Thoracic aorta (tissue), 2 donors: Measurements from ENCODE around the gene RELL1. TPM values are rescaled to one million over a fixed set of nuclear protein-coding genes. Genes with fewer than 3 reads are reported as not detected.

Experiments used
- ATAC-seq: fragments of 150-250 bp; one replicate; pipeline ENCODE4 v1.8.0; 2017; ENCODE audit warnings: low read depth; ENCODE audit not compliant: insufficient number of reproducible peaks, low FRiP score
- DNase-seq: peaks from one replicate; pipeline ENCODE4 v3.0.0-alpha.2; 2020; ENCODE audit warnings: low spot score
- H3K27ac ChIP-seq, 2 donors: fragments of 200-600 bp; sonication (generic); 1 replicate in 1 of 2; 2 replicates in 1 of 2; pipeline ENCODE4 v1.5.1; 2016; ENCODE audit warnings: mild to moderate bottlenecking in 2 of 2, moderate library complexity in 2 of 2
- H3K27me3 ChIP-seq: fragments of 200-600 bp; sonication (generic); replicated peaks from 2 replicates; pipeline ENCODE4 v1.6.0; 2016; ENCODE audit warnings: mild to moderate bottlenecking; ENCODE audit not compliant: insufficient read depth
- H3K36me3 ChIP-seq: fragments of 200-600 bp; sonication (generic); one replicate; pipeline ENCODE4 v1.5.1; 2016
- H3K4me1 ChIP-seq, 2 donors: fragments of 200-600 bp; sonication (generic); 1 replicate in 1 of 2; 2 replicates in 1 of 2; pipeline versions ENCODE4 v1.5.1 to v1.6.0; 2016; ENCODE audit warnings: low read depth in 2 of 2, mild to moderate bottlenecking in 1 of 2; ENCODE audit not compliant: control insufficient read depth in 1 of 2
- H3K4me3 ChIP-seq: fragments of 200-600 bp; sonication (generic); 2 replicates; pipeline ENCODE4 v1.5.1; 2016; ENCODE audit warnings: mild to moderate bottlenecking
- H3K9me3 ChIP-seq: fragments of 200-600 bp; sonication (generic); 2 replicates; pipeline ENCODE4 v1.5.1; 2016
- total RNA-seq, 2 donors: library from RNA; depleted of rRNA; stranded (reverse); fragments of >200 nt; gene quantifications; one replicate each; pipeline versions ENCODE4 v1.1.0 to v1.2.3, GENCODE V29; 2016
- TF ChIP-seq, protein P1 (sequence below): fragments of 200-600 bp; sonication (generic); IDR thresholded peaks from one replicate; pipeline ENCODE4 v1.5.1; 2019; ENCODE audit warnings: antibody characterized with exemption

Gene RELL1
- total RNA-seq, 2 donors from 2014 or later: 46.7 to 69.3 TPM

DNA sequence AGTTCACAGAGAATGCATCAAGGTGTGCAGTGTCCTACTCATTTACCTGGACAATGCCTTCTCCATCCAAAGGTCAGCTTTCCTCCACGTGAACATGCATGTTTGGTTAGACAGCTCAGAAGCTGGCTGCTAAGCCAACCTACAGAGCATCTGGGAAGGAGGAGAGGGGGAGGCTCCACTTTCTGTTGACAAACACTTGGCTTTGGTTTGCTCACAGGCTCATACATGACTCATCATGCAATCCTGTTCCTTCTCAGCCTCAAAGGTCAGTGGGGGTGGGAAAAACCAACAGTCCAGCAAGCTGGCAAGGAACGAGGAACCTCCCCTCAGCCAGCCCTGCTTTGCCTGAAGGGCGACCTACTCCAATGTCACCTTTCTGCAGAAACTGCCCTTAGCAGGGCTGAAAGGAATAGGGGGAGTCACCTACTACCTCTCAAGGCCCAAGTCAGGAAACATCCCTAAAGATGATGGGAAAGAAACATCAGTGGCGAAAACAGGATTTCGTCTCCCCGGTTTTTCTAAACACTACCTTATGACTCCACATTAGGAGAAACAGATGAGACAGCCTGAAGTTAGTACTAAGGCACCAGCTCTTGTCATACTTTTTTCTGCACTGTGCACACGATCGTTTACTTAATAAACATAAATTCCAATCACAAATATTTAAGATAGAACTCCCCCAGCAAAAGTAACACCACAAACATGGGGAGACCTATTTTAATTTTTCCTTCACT lies 37.9 kb downstream of the RELL1 start:
- H3K4me1 ChIP-seq: no peaks in the 10 kb centered on the region
- DNase-seq (no peak), ATAC-seq (no peak)
- H3K36me3 ChIP-seq: peaks cover 7% of the 10 kb centered on the region
- H3K9me3 ChIP-seq: no peaks in the 10 kb centered on the region
- TF ChIP-seq, protein P1, sequence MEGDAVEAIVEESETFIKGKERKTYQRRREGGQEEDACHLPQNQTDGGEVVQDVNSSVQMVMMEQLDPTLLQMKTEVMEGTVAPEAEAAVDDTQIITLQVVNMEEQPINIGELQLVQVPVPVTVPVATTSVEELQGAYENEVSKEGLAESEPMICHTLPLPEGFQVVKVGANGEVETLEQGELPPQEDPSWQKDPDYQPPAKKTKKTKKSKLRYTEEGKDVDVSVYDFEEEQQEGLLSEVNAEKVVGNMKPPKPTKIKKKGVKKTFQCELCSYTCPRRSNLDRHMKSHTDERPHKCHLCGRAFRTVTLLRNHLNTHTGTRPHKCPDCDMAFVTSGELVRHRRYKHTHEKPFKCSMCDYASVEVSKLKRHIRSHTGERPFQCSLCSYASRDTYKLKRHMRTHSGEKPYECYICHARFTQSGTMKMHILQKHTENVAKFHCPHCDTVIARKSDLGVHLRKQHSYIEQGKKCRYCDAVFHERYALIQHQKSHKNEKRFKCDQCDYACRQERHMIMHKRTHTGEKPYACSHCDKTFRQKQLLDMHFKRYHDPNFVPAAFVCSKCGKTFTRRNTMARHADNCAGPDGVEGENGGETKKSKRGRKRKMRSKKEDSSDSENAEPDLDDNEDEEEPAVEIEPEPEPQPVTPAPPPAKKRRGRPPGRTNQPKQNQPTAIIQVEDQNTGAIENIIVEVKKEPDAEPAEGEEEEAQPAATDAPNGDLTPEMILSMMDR: no peak
- H3K4me3 ChIP-seq: no peak overlapping the region
- H3K27ac ChIP-seq: no peak overlapping the region
- H3K27me3 ChIP-seq: no peaks in the 10 kb centered on the region

DNA sequence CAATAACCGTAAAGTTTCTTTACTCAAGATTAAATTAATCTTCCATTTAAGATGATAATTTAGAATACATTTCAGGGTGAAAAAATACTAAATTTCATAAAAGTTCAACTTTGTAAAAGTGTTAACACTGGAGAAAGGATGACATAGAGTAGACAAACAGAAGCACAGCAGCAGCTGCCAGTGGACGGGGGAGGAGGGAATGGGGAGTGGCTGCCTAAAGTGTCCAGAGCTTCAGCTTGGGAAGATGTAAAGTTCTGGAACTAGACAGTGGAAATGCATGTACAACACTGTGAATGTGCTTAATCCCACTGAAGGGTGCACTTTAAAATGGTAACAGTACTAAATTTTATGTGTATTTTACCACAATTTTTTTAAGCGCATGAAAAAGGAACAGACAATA lies 39.9 kb downstream of the RELL1 start:
- ATAC-seq: no peak
- TF ChIP-seq, protein P1: no peak
- Histone ChIP-seq H3K36me3 (peaks cover 7% of the 10 kb centered on the region), H3K4me1 (no peaks in the 10 kb centered on the region), H3K4me3 (no peak overlapping the region), H3K27me3 (no peaks in the 10 kb centered on the region), H3K9me3 (no peaks in the 10 kb centered on the region), H3K27ac (no peak overlapping the region)
- DNase-seq: no peak

DNA sequence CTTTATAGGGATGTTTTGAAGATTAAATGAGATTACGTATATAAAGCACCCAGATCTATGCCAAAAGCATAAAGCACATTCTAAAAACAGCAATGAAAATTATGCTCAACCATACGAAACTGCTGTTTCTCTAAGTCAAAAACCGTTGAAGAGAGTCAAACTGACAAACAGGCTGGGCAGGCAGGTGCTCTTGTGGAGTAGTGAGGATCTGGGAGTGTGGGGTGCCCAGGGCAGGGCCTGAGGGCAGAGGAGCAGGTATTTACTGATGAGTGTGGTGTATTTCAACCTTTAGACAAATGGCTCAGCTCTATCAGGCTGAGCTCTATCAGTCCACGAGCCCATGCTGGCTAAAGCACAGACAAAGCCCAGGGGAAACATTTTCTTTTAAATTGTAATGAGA lies 40.4 kb downstream of the RELL1 start:
- ATAC-seq: no peak
- no peak for DNase-seq

DNA sequence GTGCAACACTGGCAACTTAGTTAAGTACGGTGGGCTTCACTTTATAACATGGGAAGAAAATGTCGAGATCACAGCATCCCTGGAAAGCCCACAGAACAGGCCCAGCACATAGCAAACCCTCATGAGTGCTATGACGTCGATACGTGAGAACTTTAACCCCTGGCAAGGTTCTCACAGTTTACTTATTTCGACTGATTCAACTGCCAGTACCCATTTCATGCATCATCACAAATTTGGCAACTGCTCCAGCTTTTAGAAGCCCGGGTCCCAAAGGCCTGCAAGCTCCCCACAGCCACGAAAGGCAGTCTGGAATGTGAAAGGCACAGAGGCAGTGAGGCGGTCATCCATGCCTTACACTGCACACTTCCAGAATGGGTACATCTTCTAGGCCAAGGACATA lies 41.2 kb downstream of the RELL1 start:
- peak; percentile 41 for ATAC-seq
- Histone ChIP-seq H3K4me3 (no peak overlapping the region), H3K27ac (no peak overlapping the region), H3K36me3 (peaks cover 7% of the 10 kb centered on the region), H3K4me1 (no peaks in the 10 kb centered on the region), H3K27me3 (no peaks in the 10 kb centered on the region), H3K9me3 (no peaks in the 10 kb centered on the region)
- TF ChIP-seq, protein P1: no peak
- no peak for DNase-seq

More for the DNA sequence above, 40.4 kb downstream of the RELL1 start:
- no peaks in the 10 kb centered on the region for H3K27me3 ChIP-seq
- no peaks in the 10 kb centered on the region for H3K4me1 ChIP-seq
- TF ChIP-seq, protein P1: no peak
- no peaks in the 10 kb centered on the region for H3K9me3 ChIP-seq
- no peak overlapping the region for H3K4me3 ChIP-seq
- peaks cover 7% of the 10 kb centered on the region for H3K36me3 ChIP-seq
- H3K27ac ChIP-seq: no peak overlapping the region

DNA sequence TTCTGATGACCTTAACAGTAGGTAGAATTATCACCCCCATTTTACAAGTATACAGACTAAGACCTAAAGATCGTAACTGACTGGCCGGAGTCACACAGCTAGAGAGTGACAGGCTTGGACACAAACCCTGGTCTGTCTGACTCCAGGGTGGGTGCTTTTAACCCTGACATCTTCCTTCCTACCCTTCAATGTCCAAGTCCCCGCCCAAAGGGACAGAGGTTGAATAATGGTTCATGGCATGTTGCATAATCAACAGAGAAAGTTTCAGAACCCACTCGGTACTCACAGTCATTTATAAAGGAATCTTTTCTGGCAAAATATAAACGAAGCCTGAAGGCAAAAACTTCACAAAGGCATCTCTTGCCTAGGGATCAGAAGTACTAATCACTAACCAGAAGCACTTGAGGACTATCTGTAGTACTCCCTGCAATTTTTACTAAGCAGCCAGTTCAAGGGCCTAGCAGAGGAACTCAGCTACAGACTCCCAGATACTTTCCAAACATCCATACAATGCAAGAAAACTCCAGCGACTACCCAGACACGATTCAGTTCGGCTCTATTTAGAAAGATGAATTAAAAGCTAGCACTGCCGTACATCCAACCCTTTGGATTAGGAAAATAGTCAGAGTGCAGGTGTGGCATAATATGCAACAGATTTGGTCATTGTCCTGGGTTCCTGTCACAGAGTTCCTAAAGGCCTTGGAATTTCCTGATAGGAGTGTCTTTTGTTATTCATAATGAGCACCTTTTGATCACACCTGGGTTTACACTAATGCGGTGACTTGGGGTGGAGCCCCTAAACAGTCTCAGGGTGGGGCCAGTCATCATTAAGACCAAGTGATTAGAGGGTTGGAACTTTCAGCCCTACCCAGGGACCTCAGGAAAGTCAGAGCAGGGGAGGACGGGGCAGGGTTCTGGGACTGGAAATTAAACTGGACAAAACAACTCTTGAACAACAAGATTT lies 44.0 kb downstream of the RELL1 start:
- no peak overlapping the region for H3K4me3 ChIP-seq
- H3K4me1 ChIP-seq: no peaks in the 10 kb centered on the region
- TF ChIP-seq, protein P1: no peak
- no peaks in the 10 kb centered on the region for H3K27me3 ChIP-seq
- H3K27ac ChIP-seq: no peak overlapping the region
- H3K36me3 ChIP-seq: peaks cover 8% of the 10 kb centered on the region
- no peak for DNase-seq
- H3K9me3 ChIP-seq: no peaks in the 10 kb centered on the region
- ATAC-seq: no peak
